Common myeloid progenitor, CD34-positive (primary cell): ENCODE measurements around the gene THOP1.

ENCODE experiments used
- CTCF ChIA-PET: fragments of 350-600 bp; sonication (Branson Sonifier 250); formaldehyde crosslinking; loops from one replicate; lab custom pipeline; 2021; ENCODE audit warnings: antibody characterized with exemption; lab: Charles Lee
- POLR2A ChIA-PET: fragments of 350-600 bp; sonication (Branson Sonifier 250); formaldehyde crosslinking; loops from one replicate; lab custom pipeline; 2021; ENCODE audit warnings: antibody characterized with exemption; lab: Charles Lee
- DNase-seq, 3 donors: peaks; one replicate each; pipeline versions ENCODE4 v3.0.0 to v3.0.0-alpha.2; 2013
- H3K27ac ChIP-seq, 2 experiments: 1 replicate in 1 of 2; 2 replicates in 1 of 2; pipeline ENCODE4 v1.7.0; 2013; ENCODE audit warnings: inconsistent platforms in 2 of 2, low read length in 2 of 2, mild to moderate bottlenecking in 2 of 2, low read depth in 1 of 2, moderate library complexity in 1 of 2; ENCODE audit not compliant: severe bottlenecking in 2 of 2, insufficient read depth in 1 of 2, poor library complexity in 1 of 2
- H3K27me3 ChIP-seq, 5 experiments: replicated peaks in 2 of 5; 1 replicate in 3 of 5; 2 replicates in 2 of 5; pipeline versions ENCODE4 v1.6.1 to v1.7.0; 2013; ENCODE audit warnings: low read length in 4 of 5, mild to moderate bottlenecking in 2 of 5, moderate library complexity in 2 of 5, inconsistent platforms in 1 of 5; ENCODE audit not compliant: insufficient read depth in 5 of 5, control insufficient read depth in 4 of 5
- H3K36me3 ChIP-seq, 4 experiments: 1 replicate in 2 of 4; 2 replicates in 2 of 4; pipeline versions ENCODE4 v1.6.1 to v1.7.0; 2013; ENCODE audit warnings: low read length in 3 of 4, control low read depth in 1 of 4, mild to moderate bottlenecking in 1 of 4; ENCODE audit not compliant: control insufficient read depth in 4 of 4, insufficient read depth in 4 of 4
- H3K4me1 ChIP-seq, 4 experiments: 1 replicate in 3 of 4; 2 replicates in 1 of 4; pipeline versions ENCODE4 v1.6.1 to v1.7.1; 2013; ENCODE audit warnings: low read length in 3 of 4, mild to moderate bottlenecking in 3 of 4, control low read depth in 1 of 4, inconsistent platforms in 1 of 4, moderate library complexity in 1 of 4; ENCODE audit not compliant: control insufficient read depth in 4 of 4, insufficient read depth in 4 of 4; ENCODE audit errors: control extremely low read depth in 1 of 4
- H3K4me3 ChIP-seq, 7 experiments: 1 replicate in 4 of 7; 2 replicates in 3 of 7; pipeline versions ENCODE4 v1.5.1 to v1.7.0; 2013; ENCODE audit warnings: mild to moderate bottlenecking in 7 of 7, low read length in 6 of 7, moderate library complexity in 6 of 7, inconsistent platforms in 2 of 7, low read depth in 2 of 7, control low read depth in 1 of 7; ENCODE audit not compliant: insufficient read depth in 4 of 7, control insufficient read depth in 1 of 7; ENCODE audit errors: extremely low read depth in 1 of 7
- H3K9me3 ChIP-seq, 5 experiments: 1 replicate in 4 of 5; 2 replicates in 1 of 5; pipeline versions ENCODE4 v1.6.1 to v1.7.1; 2013; ENCODE audit warnings: low read length in 4 of 5, mild to moderate bottlenecking in 2 of 5, inconsistent platforms in 1 of 5, low read depth in 1 of 5, moderate library complexity in 1 of 5; ENCODE audit not compliant: control insufficient read depth in 4 of 5, insufficient read depth in 2 of 5; ENCODE audit errors: control extremely low read depth in 1 of 5
- WGBS: methylation state at CpG from one replicate; pipeline ENCODE4 v1.1.5; 2013; ENCODE audit not compliant: insufficient coverage; 5-methylcytosine and 5-hydroxymethylcytosine counted together

The THOP1 gene

GRCh38 chr19:2811735-2812413 is 26.6 kb downstream of the THOP1 start:
- H3K27me3 ChIP-seq, result no peaks in the 10 kb centered on the region
- no peak overlapping the region for H3K4me3 ChIP-seq
- H3K4me1 ChIP-seq, result no peaks in the 10 kb centered on the region
- WGBS, result 99% methylated on average over 34 of the region's 34 CpGs
- no peak for DNase-seq
- ChIA-PET CTCF (interaction anchor here (0.9 kb wide), 1 partner anchor 163 kb away, joined by 3 read pairs; no protein-coding TSS in a partner anchor), POLR2A (no interaction called here)
- H3K9me3 ChIP-seq, result no peaks in the 10 kb centered on the region
- H3K36me3 ChIP-seq, result peaks cover 20 to 76% (median 54%) of the 10 kb centered on the region in 4 experiments
- no peak overlapping the region for H3K27ac ChIP-seq

GRCh38 chr19:2812414-2813234 is 27.3 kb downstream of the THOP1 start:
- no peaks in the 10 kb centered on the region for H3K9me3 ChIP-seq
- H3K4me1 ChIP-seq, result no peaks in the 10 kb centered on the region
- ChIA-PET POLR2A (no interaction called here), CTCF (no interaction called here)
- no peak for DNase-seq
- no peak overlapping the region for H3K4me3 ChIP-seq
- no peak overlapping the region for H3K27ac ChIP-seq
- H3K27me3 ChIP-seq, result no peaks in the 10 kb centered on the region
- WGBS, result 97% methylated on average over 37 of the region's 37 CpGs
- peaks cover 16 to 68% (median 49%) of the 10 kb centered on the region in 4 experiments for H3K36me3 ChIP-seq

- CTCF ChIA-PET, result no interaction called here
- H3K27me3 ChIP-seq, result no peaks in the 10 kb centered on the region
- H3K9me3 ChIP-seq, result no peaks in the 10 kb centered on the region
- 96% methylated on average over 31 of the region's 35 CpGs for WGBS
- no peak for DNase-seq
- H3K4me3 ChIP-seq, result no peak overlapping the region
- H3K36me3 ChIP-seq, result peaks cover 16 to 60% (median 44%) of the 10 kb centered on the region in 4 experiments
- POLR2A ChIA-PET, result no interaction called here
- no peaks in the 10 kb centered on the region for H3K4me1 ChIP-seq
- H3K27ac ChIP-seq, result no peak overlapping the region
Measured at GRCh38 chr19:2813235-2814160, 28.2 kb downstream of the THOP1 start.

GRCh38 chr19:2814426-2814825 is 29.1 kb downstream of the THOP1 start:
- DNase-seq, result no peak
- H3K4me1 ChIP-seq, result no peaks in the 10 kb centered on the region
- H3K36me3 ChIP-seq, result peaks cover 14 to 51% (median 35%) of the 10 kb centered on the region in 4 experiments
- POLR2A ChIA-PET, result no interaction called here
- H3K9me3 ChIP-seq, result no peaks in the 10 kb centered on the region
- H3K27me3 ChIP-seq, result no peaks in the 10 kb centered on the region
- no peak overlapping the region for H3K27ac ChIP-seq
- CTCF ChIA-PET, result no interaction called here
- H3K4me3 ChIP-seq, result no peak overlapping the region
- 96% methylated on average over 11 of the region's 11 CpGs for WGBS

- 98% methylated on average over 11 of the region's 13 CpGs for WGBS
- ChIA-PET POLR2A (no interaction called here), CTCF (no interaction called here)
- Histone ChIP-seq H3K36me3 (peaks cover 14 to 43% (median 30%) of the 10 kb centered on the region in 4 experiments), H3K27ac (no peak overlapping the region), H3K27me3 (no peaks in the 10 kb centered on the region), H3K9me3 (no peaks in the 10 kb centered on the region), H3K4me3 (no peak overlapping the region), H3K4me1 (peaks cover 0 to 2% (median 1%) of the 10 kb centered on the region in 4 experiments)
- DNase-seq, result no peak
Measured at GRCh38 chr19:2815191-2815614, 29.9 kb downstream of the THOP1 start.

- Histone ChIP-seq H3K4me1 (peaks cover 0 to 8% (median 4%) of the 10 kb centered on the region in 4 experiments), H3K27me3 (no peaks in the 10 kb centered on the region), H3K4me3 (no peak overlapping the region), H3K9me3 (no peaks in the 10 kb centered on the region), H3K36me3 (peaks cover 12 to 36% (median 26%) of the 10 kb centered on the region in 4 experiments), H3K27ac (no peak overlapping the region)
- ChIA-PET CTCF (no interaction called here), POLR2A (no interaction called here)
- 97% methylated on average over 14 of the region's 15 CpGs for WGBS
- DNase-seq, result no peak
Measured at GRCh38 chr19:2815923-2816322, 30.6 kb downstream of the THOP1 start.
